ENCODE results near the gene GSDMA. TPM values are rescaled to one million over a fixed set of nuclear protein-coding genes. Genes with fewer than 3 reads are reported as not detected.

The GSDMA gene
- total RNA-seq, 2 experiments from 2014 or later: 0.14 TPM; not detected in 1

DNA sequence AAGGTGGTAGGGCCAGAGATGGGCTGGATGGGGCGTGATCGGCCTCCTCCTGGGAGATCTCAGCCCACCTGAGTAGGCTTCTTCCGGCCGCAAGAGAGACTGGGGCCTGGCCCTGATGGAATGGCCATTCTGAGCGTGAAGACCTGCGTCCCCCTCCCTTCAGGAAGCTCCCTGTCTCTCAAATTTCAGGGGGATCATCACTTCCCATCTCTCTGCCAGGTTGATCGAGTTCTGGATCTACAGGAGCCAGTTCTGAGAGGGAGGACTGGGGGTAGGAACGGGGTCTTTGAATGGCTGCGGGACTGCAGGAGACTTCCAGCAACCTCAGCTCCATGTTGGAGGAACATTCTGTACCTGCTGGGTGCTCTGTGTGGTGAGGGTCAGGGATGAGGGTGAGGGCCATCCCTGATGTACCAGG, 9.3 kb upstream of the GSDMA start:
- ATAC-seq (ENCODE audit: poor library complexity): no peak
- Histone ChIP-seq H3K9me3 (ENCODE audit: control insufficient read depth in 1 of 2, insufficient read depth in 1 of 2, low read length in 2 of 2) (no peaks in the 10 kb centered on the region), H3K4me3 (ENCODE audit: low read length) (peak overlapping the region; percentile 66), H3K36me3 (ENCODE audit: insufficient read depth, low read length) (no peaks in the 10 kb centered on the region), H3K4me1 (ENCODE audit: insufficient read depth, low read length) (peaks cover 19% of the 10 kb centered on the region), H3K27ac (ENCODE audit: low read depth in 1 of 2, low read length in 2 of 2) (peak overlapping the region; percentile 22 to 41), H3K27me3 (ENCODE audit: control insufficient read depth in 1 of 2, insufficient read depth in 2 of 2, low read length in 2 of 2) (no peaks in the 10 kb centered on the region)
- TF ChIP-seq, protein P1, sequence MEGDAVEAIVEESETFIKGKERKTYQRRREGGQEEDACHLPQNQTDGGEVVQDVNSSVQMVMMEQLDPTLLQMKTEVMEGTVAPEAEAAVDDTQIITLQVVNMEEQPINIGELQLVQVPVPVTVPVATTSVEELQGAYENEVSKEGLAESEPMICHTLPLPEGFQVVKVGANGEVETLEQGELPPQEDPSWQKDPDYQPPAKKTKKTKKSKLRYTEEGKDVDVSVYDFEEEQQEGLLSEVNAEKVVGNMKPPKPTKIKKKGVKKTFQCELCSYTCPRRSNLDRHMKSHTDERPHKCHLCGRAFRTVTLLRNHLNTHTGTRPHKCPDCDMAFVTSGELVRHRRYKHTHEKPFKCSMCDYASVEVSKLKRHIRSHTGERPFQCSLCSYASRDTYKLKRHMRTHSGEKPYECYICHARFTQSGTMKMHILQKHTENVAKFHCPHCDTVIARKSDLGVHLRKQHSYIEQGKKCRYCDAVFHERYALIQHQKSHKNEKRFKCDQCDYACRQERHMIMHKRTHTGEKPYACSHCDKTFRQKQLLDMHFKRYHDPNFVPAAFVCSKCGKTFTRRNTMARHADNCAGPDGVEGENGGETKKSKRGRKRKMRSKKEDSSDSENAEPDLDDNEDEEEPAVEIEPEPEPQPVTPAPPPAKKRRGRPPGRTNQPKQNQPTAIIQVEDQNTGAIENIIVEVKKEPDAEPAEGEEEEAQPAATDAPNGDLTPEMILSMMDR (IDR thresholded peaks at IDR 0.05): no peak
- H3K9me3 Mint-ChIP-seq: no peaks in the 10 kb centered on the region
- no peaks in the 10 kb centered on the region for H3K36me3 Mint-ChIP-seq (ENCODE audit: low read depth)
- H3K27ac Mint-ChIP-seq: peak overlapping the region; percentile 77
- ChIA-PET CTCF (interaction anchor here (1.4 to 2.9 kb wide), 2 partner anchors 27 to 332 kb away, joined by 4 to 22 read pairs; partner anchors contain the start of gene PSMD3), POLR2A (interaction anchor here (1.0 to 3.6 kb wide), 4 partner anchors 27 to 173 kb away, joined by 3 to 46 read pairs (median 5); partner anchors contain the start of genes LRRC3C, ORMDL3 and PSMD3)
- intact Hi-C loops (cut with DNase I, micrococcal nuclease): loop anchor here in 1 of 2 experiments (1.0 to 10.0 kb wide), 2 partner anchors 26 to 319 kb away; partner anchors contain the start of genes LRRC3C, ORMDL3 and STARD3
- peak overlapping the region; percentile 90 for H3K4me3 Mint-ChIP-seq
- no peaks in the 10 kb centered on the region for H3K27me3 Mint-ChIP-seq
- DNase-seq: no peak
- peaks cover 21% of the 10 kb centered on the region for H3K4me1 Mint-ChIP-seq (ENCODE audit: low read depth)

DNA sequence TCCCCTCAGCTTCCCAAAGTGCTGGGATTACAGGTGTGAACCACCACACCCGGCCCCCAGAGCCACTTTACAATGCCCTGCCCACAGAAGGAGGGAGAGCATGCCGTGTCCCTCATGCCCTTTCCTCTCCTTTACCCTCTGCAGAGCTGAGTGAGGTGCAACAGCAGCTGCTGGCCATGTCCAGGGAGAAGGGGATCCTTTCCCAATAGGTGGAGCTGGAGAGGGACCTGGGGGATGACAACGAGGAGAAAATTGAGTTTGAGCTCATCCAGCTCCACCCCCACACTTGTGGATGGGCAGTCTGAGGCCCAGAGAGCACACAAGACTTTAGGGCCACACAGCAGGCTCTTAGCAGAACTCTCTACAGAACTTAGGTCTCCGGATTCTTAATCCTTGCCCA, 7.9 kb upstream of the GSDMA start:
- TF ChIP-seq, protein P1 (IDR thresholded peaks at IDR 0.05): no peak
- Mint-ChIP-seq H3K27ac (no peak overlapping the region), H3K36me3 (ENCODE audit: low read depth) (no peaks in the 10 kb centered on the region), H3K9me3 (no peaks in the 10 kb centered on the region), H3K4me3 (peak overlapping the region; percentile 60), H3K4me1 (ENCODE audit: low read depth) (peaks cover 22% of the 10 kb centered on the region), H3K27me3 (no peaks in the 10 kb centered on the region)
- intact Hi-C loops (cut with DNase I, micrococcal nuclease): loop anchor here in 1 of 2 experiments (10.0 kb wide), 1 partner anchor 320 kb away; the partner anchor contains the start of gene STARD3
- no peaks in the 10 kb centered on the region for H3K9me3 ChIP-seq (ENCODE audit: control insufficient read depth in 1 of 2, insufficient read depth in 1 of 2, low read length in 2 of 2)
- H3K36me3 ChIP-seq (ENCODE audit: insufficient read depth, low read length): no peaks in the 10 kb centered on the region
- no peak overlapping the region for H3K27ac ChIP-seq (ENCODE audit: low read depth in 1 of 2, low read length in 2 of 2)
- H3K4me1 ChIP-seq (ENCODE audit: insufficient read depth, low read length): peaks cover 24% of the 10 kb centered on the region
- ChIA-PET CTCF (interaction anchor here (1.4 to 2.9 kb wide), 2 partner anchors 25 to 333 kb away, joined by 4 to 22 read pairs; partner anchors contain the start of gene PSMD3), POLR2A (interaction anchor here (0.6 to 3.6 kb wide), 3 partner anchors 26 to 274 kb away, joined by 3 to 46 read pairs (median 4); partner anchors contain the start of gene PSMD3)
- ATAC-seq (ENCODE audit: poor library complexity): no peak
- H3K27me3 ChIP-seq (ENCODE audit: control insufficient read depth in 1 of 2, insufficient read depth in 2 of 2, low read length in 2 of 2): no peaks in the 10 kb centered on the region
- no peak overlapping the region for H3K4me3 ChIP-seq (ENCODE audit: low read length)
- DNase-seq: no peak

DNA sequence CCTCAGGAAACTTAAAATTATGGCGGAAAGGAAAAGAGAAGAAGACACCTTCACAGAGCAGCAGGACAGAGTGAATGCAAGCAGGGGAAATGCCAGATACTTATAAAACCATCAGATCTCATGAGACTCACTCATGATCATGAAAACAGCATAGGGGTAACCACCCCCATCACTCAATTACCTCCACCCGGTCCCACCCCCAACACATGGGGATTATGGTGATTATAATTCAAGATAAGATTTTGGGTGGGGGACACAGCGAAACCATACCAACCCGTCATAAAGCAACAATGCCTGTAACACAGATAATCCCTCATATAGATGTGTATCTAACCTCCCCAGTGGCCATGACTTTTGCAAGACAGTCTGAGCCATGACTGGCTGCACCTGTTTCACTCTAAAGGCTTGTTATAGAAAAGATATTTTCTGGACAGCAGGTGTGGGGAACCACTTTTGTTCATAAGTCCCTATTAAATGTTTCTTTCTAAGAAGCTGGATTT, 7.0 kb upstream of the GSDMA start:
- TF ChIP-seq, protein P1 (IDR thresholded peaks at IDR 0.05): no peak
- Histone ChIP-seq H3K4me1 (ENCODE audit: insufficient read depth, low read length) (peaks cover 24% of the 10 kb centered on the region), H3K9me3 (ENCODE audit: control insufficient read depth in 1 of 2, insufficient read depth in 1 of 2, low read length in 2 of 2) (no peaks in the 10 kb centered on the region), H3K36me3 (ENCODE audit: insufficient read depth, low read length) (no peaks in the 10 kb centered on the region), H3K27me3 (ENCODE audit: control insufficient read depth in 1 of 2, insufficient read depth in 2 of 2, low read length in 2 of 2) (no peaks in the 10 kb centered on the region), H3K4me3 (ENCODE audit: low read length) (no peak overlapping the region), H3K27ac (ENCODE audit: low read depth in 1 of 2, low read length in 2 of 2) (no peak overlapping the region)
- ChIA-PET CTCF (interaction anchor here (4.7 kb wide), 1 partner anchor 25 kb away, joined by 55 read pairs; the partner anchor contains the start of gene PSMD3), POLR2A (interaction anchor here (3.6 kb wide), 1 partner anchor 25 kb away, joined by 46 read pairs; the partner anchor contains the start of gene PSMD3)
- Mint-ChIP-seq H3K9me3 (no peaks in the 10 kb centered on the region), H3K4me3 (peak overlapping the region; percentile 42), H3K27me3 (no peaks in the 10 kb centered on the region), H3K36me3 (ENCODE audit: low read depth) (no peaks in the 10 kb centered on the region), H3K27ac (peak overlapping the region; percentile 21), H3K4me1 (ENCODE audit: low read depth) (peaks cover 27% of the 10 kb centered on the region)
- DNase-seq (no peak), ATAC-seq (ENCODE audit: poor library complexity) (no peak)
- intact Hi-C loops (cut with DNase I, micrococcal nuclease): loop anchor here in 1 of 2 experiments (10.0 kb wide), 1 partner anchor 321 kb away; the partner anchor contains the start of gene STARD3

All from CD4-positive, alpha-beta T cell (primary cell).